Tibial nerve (tissue), 3 donors: Measurements from ENCODE around the gene PHRF1.

Experiments used
- POLR2A ChIP-seq, 2 donors: fragments of 450-650 bp; IDR thresholded peaks; one replicate each; pipeline ENCODE4 v1.6.1; 2017; ENCODE audit warnings: antibody characterized with exemption in 2 of 2, mild to moderate bottlenecking in 2 of 2, moderate library complexity in 2 of 2
- TF ChIP-seq, protein P1 (sequence below), 5 experiments: fragments of 200-600 bp in 3 of 5; fragments of 450-650 bp in 2 of 5; sonication (generic) in 3 of 5; IDR thresholded peaks; one replicate each; pipeline ENCODE4 v1.5.1; 2016 to 2019; ENCODE audit warnings: antibody characterized with exemption in 5 of 5, mild to moderate bottlenecking in 3 of 5, moderate library complexity in 2 of 5

DNA sequence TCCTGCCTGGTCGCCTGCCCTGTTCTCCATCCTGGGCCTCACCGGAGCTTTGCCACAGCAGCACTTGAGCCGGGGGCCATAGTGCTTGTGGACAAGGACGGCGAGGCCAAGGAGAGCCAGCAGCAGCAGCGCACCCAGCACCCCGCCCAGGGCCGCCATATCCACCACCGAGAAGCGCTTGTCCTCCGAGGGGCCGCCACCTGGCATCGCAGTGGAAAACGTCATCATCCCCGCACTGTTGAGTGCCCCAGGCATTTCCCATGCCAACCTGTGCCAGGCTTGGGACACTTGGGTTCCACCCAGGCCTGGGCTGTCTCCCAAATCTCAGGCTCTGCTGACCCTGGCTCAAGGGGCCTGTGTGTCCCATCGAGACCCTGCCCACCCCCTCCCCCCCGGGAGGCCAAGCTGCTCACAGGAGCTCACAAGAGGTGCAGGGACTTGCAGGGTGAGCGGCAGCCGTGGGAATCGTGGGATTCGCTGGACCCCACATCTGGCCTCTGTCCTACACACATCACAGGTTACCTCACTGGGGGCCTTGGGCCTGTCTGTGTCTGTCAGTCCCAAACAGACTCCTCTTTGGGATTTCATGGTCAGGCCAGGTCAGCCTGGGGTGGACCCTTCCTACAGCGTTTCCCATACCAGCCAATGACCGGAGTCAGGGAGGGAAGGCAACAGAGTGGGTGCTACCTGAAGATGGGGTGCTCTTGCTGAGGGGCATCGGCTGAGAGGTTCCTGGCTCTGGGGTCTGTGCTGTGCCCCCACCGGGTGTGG lies 41.8 kb downstream of the PHRF1 start:
- TF ChIP-seq, protein P1, sequence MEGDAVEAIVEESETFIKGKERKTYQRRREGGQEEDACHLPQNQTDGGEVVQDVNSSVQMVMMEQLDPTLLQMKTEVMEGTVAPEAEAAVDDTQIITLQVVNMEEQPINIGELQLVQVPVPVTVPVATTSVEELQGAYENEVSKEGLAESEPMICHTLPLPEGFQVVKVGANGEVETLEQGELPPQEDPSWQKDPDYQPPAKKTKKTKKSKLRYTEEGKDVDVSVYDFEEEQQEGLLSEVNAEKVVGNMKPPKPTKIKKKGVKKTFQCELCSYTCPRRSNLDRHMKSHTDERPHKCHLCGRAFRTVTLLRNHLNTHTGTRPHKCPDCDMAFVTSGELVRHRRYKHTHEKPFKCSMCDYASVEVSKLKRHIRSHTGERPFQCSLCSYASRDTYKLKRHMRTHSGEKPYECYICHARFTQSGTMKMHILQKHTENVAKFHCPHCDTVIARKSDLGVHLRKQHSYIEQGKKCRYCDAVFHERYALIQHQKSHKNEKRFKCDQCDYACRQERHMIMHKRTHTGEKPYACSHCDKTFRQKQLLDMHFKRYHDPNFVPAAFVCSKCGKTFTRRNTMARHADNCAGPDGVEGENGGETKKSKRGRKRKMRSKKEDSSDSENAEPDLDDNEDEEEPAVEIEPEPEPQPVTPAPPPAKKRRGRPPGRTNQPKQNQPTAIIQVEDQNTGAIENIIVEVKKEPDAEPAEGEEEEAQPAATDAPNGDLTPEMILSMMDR (IDR thresholded peaks at IDR 0.05) = no peak
- no peak for TF ChIP-seq POLR2A (IDR thresholded peaks at IDR 0.05)
